Keratinocyte (primary cell): ENCODE data around the gene RAB11FIP4. TPM values are rescaled to one million over a fixed set of nuclear protein-coding genes. Genes with fewer than 3 reads are reported as not detected.

Experiments used
- DNase-seq: peaks from one replicate; pipeline ENCODE4 v3.0.0-alpha.2; 2011; ENCODE audit warnings: low read depth, missing footprints, low spot score
- FAIRE-seq: peaks from 2 replicates; lab custom pipeline; 2011; peaks lifted over from hg19 to GRCh38; lab: Jason Lieb, UNC
- H2AFZ ChIP-seq: 2 replicates; pipeline ENCODE4 v1.6.0; 2012; ENCODE audit warnings: low read length, control low read depth, inconsistent platforms; ENCODE audit not compliant: control insufficient read depth
- H3K27ac ChIP-seq: 2 replicates; pipeline ENCODE4 v1.5.1; 2011; ENCODE audit warnings: low read length; ENCODE audit not compliant: control insufficient read depth, insufficient read depth
- H3K27me3 ChIP-seq: 3 replicates; pipeline ENCODE4 v1.6.0; 2011; ENCODE audit warnings: low read length; ENCODE audit not compliant: control insufficient read depth, insufficient read depth; ENCODE audit errors: extremely low read depth
- H3K36me3 ChIP-seq, 2 experiments: 2 replicates in 1 of 2; 3 replicates in 1 of 2; pipeline ENCODE4 v1.5.1; 2011; ENCODE audit warnings: low read length in 2 of 2, mild to moderate bottlenecking in 1 of 2; ENCODE audit not compliant: control insufficient read depth in 2 of 2, insufficient read depth in 2 of 2; ENCODE audit errors: extremely low read depth in 1 of 2
- H3K4me1 ChIP-seq: 3 replicates; pipeline ENCODE4 v1.5.1; 2011; ENCODE audit warnings: low read length; ENCODE audit not compliant: control insufficient read depth, insufficient read depth; ENCODE audit errors: extremely low read depth
- H3K4me2 ChIP-seq: 3 replicates; pipeline ENCODE4 v1.6.0; 2011; ENCODE audit warnings: low read depth, low read length; ENCODE audit not compliant: control insufficient read depth, insufficient read depth; ENCODE audit errors: extremely low read depth
- H3K4me3 ChIP-seq, 3 experiments: fragments of 200-600 bp in 1 of 3; sonication (generic) in 1 of 3; 2 replicates in 2 of 3; 3 replicates in 1 of 3; pipeline ENCODE4 v1.5.1; 2011 to 2016; ENCODE audit warnings: low read length in 3 of 3, mild to moderate bottlenecking in 3 of 3, control low read depth in 2 of 3, inconsistent platforms in 1 of 3, low read depth in 1 of 3, mixed read lengths in 1 of 3, mixed run types in 1 of 3, moderate library complexity in 1 of 3; ENCODE audit not compliant: control insufficient read depth in 2 of 3, insufficient read depth in 2 of 3; ENCODE audit errors: extremely low read depth in 1 of 3
- H3K79me2 ChIP-seq: 2 replicates; pipeline ENCODE4 v1.6.0; 2012; ENCODE audit warnings: low read length; ENCODE audit not compliant: control insufficient read depth, insufficient read depth
- H3K9ac ChIP-seq: 3 replicates; pipeline ENCODE4 v1.6.0; 2011; ENCODE audit warnings: low read length; ENCODE audit not compliant: control insufficient read depth, insufficient read depth; ENCODE audit errors: extremely low read depth
- H3K9me1 ChIP-seq: 3 replicates; pipeline ENCODE4 v1.6.0; 2011; ENCODE audit warnings: low read length; ENCODE audit not compliant: control insufficient read depth, insufficient read depth; ENCODE audit errors: extremely low read depth
- H3K9me3 ChIP-seq: 2 replicates; pipeline ENCODE4 v1.5.1; 2012; ENCODE audit warnings: low read depth, low read length; ENCODE audit not compliant: control insufficient read depth
- H4K20me1 ChIP-seq: 3 replicates; pipeline ENCODE4 v1.6.0; 2011; ENCODE audit warnings: low read length; ENCODE audit not compliant: control insufficient read depth, insufficient read depth; ENCODE audit errors: extremely low read depth
- CTCF ChIP-seq, 3 experiments: IDR thresholded peaks in 1 of 3; conservative IDR thresholded peaks in 1 of 3; optimal IDR thresholded peaks in 1 of 3; 2 replicates in 2 of 3; 3 replicates in 1 of 3; pipeline versions ENCODE3 to v1.5.1; 2011; ENCODE audit warnings: low read length in 3 of 3, mild to moderate bottlenecking in 3 of 3, moderate library complexity in 2 of 3, control low read depth in 1 of 3, inconsistent platforms in 1 of 3; ENCODE audit not compliant: insufficient read depth in 2 of 3; ENCODE audit errors: extremely low read depth in 1 of 3
- EZH2 ChIP-seq: IDR thresholded peaks from one replicate; pipeline ENCODE4 v1.6.1; 2012; ENCODE audit warnings: inconsistent platforms, mild to moderate bottlenecking, low read length, moderate library complexity
- dilution Hi-C: fragments of 300-500 bp; cut with MboI; formaldehyde crosslinking; loops from one replicate; pipeline ENCODE4 v1.7.0; 2020; ENCODE audit warnings: low sequenced_read_pairs; ENCODE audit not compliant: extremely low pct_ligation_motif_present
- polyA plus RNA-seq, 5 experiments: library from polyadenylated mRNA; depleted of rRNA in 3 of 5; stranded (reverse) in 3 of 5; stranded (forward) in 1 of 5; unstranded in 1 of 5; fragments of >200 nt; gene quantifications; 1 replicate in 1 of 5; 2 replicates in 3 of 5; 3 replicates in 1 of 5; pipeline versions ENCODE4 v1.2.1 to v1.2.3, GENCODE V29; 2011 to 2012; ENCODE audit warnings: missing spikeins in 2 of 5, low read depth in 1 of 5, low replicate concordance in 1 of 5

The RAB11FIP4 gene
- polyA plus RNA-seq, 1 donor (not counting 4 experiments of a cell fraction or from before 2014, with no cell fraction given), result 9.1 TPM

GRCh38 chr17:31564291-31564690 lies 172.8 kb downstream of the RAB11FIP4 start:
- Histone ChIP-seq H3K4me2 (no peak overlapping the region), H3K27me3 (no peaks in the 10 kb centered on the region), H2AFZ (no peak overlapping the region), H4K20me1 (no peaks in the 10 kb centered on the region), H3K9me1 (no peaks in the 10 kb centered on the region), H3K36me3 (peaks cover 3 to 5% of the 10 kb centered on the region in 2 experiments), H3K4me3 (no peak overlapping the region), H3K79me2 (peaks cover 66% of the 10 kb centered on the region), H3K9ac (no peak overlapping the region), H3K9me3 (no peaks in the 10 kb centered on the region), H3K27ac (peak overlapping the region; percentile 24), H3K4me1 (peaks cover 45% of the 10 kb centered on the region)
- FAIRE-seq (no peak), DNase-seq (no peak)
- no peak for TF ChIP-seq EZH2
- no peak for TF ChIP-seq CTCF (optimal IDR thresholded peaks at IDR 0.05 in 1 of 3, IDR thresholded peaks at IDR 0.05 in 1 of 3, conservative IDR thresholded peaks at IDR 0.05 in 1 of 3; ENCODE audit: extremely low read depth in 1 of 3, insufficient read depth in 2 of 3, low read length in 3 of 3)
- dilution Hi-C loops, result no loop called here

- peaks cover 3 to 5% of the 10 kb centered on the region in 2 experiments for H3K36me3 ChIP-seq
- H3K79me2 ChIP-seq, result peaks cover 66% of the 10 kb centered on the region
- FAIRE-seq, result peak; percentile 78
- H3K4me1 ChIP-seq, result peaks cover 45% of the 10 kb centered on the region
- H3K27me3 ChIP-seq, result no peaks in the 10 kb centered on the region
- no peak for DNase-seq
- peak overlapping the region; percentile 57 for H3K9ac ChIP-seq
- TF ChIP-seq EZH2 (no peak), CTCF (optimal IDR thresholded peaks at IDR 0.05 in 1 of 3, IDR thresholded peaks at IDR 0.05 in 1 of 3, conservative IDR thresholded peaks at IDR 0.05 in 1 of 3; ENCODE audit: extremely low read depth in 1 of 3, insufficient read depth in 2 of 3, low read length in 3 of 3) (no peak)
- dilution Hi-C loops, result no loop called here
- no peaks in the 10 kb centered on the region for H3K9me1 ChIP-seq
- H3K4me2 ChIP-seq, result peak overlapping the region; percentile 69
- peak overlapping the region in 2 of 3 experiments; percentile 9 to 19 for H3K4me3 ChIP-seq
- no peaks in the 10 kb centered on the region for H3K9me3 ChIP-seq
- H4K20me1 ChIP-seq, result peaks cover under 1% of the 10 kb centered on the region
- H2AFZ ChIP-seq, result no peak overlapping the region
- peak overlapping the region; percentile 49 for H3K27ac ChIP-seq
Observed at GRCh38 chr17:31564883-31565301, 173.4 kb downstream of the RAB11FIP4 start.
